CD14-positive monocyte (primary cell): Measurements from ENCODE around the gene HS3ST4. TPM values are rescaled to one million over a fixed set of nuclear protein-coding genes. Genes with fewer than 3 reads are reported as not detected.

Experiments
- DNase-seq, 3 donors: peaks; one replicate each; pipeline ENCODE4 v3.0.0-alpha.2; 2011 to 2022
- H2AFZ ChIP-seq: 2 replicates; pipeline ENCODE4 v1.6.0; 2012; ENCODE audit warnings: mild to moderate bottlenecking, low read depth, low read length, inconsistent platforms; ENCODE audit not compliant: insufficient read depth, poor library complexity, severe bottlenecking
- H3K27ac ChIP-seq, 2 donors: 1 replicate in 1 of 2; 2 replicates in 1 of 2; pipeline ENCODE4 v1.5.1; 2012 to 2013; ENCODE audit warnings: low read length in 2 of 2, control low read depth in 1 of 2, inconsistent platforms in 1 of 2, low read depth in 1 of 2, mild to moderate bottlenecking in 1 of 2
- H3K27me3 ChIP-seq, 2 donors: one replicate each; pipeline versions ENCODE4 v1.6.0 to v1.6.1; 2011 to 2013; ENCODE audit warnings: low read length in 2 of 2; ENCODE audit not compliant: control insufficient read depth in 2 of 2, insufficient read depth in 2 of 2
- H3K36me3 ChIP-seq, 2 donors: replicated peaks in 1 of 2; 1 replicate in 1 of 2; 2 replicates in 1 of 2; pipeline versions ENCODE4 v1.5.1 to v1.6.1; 2012 to 2013; ENCODE audit warnings: low read length in 2 of 2, control low read depth in 1 of 2, inconsistent platforms in 1 of 2, mild to moderate bottlenecking in 1 of 2; ENCODE audit not compliant: insufficient read depth in 2 of 2, control insufficient read depth in 1 of 2
- H3K4me1 ChIP-seq, 2 donors: 1 replicate in 1 of 2; 2 replicates in 1 of 2; pipeline versions ENCODE4 v1.5.1 to v1.6.1; 2012 to 2013; ENCODE audit warnings: low read length in 2 of 2, control low read depth in 1 of 2, inconsistent platforms in 1 of 2, mild to moderate bottlenecking in 1 of 2, moderate library complexity in 1 of 2; ENCODE audit not compliant: insufficient read depth in 2 of 2, control insufficient read depth in 1 of 2
- H3K4me2 ChIP-seq: replicated peaks from 2 replicates; pipeline ENCODE3; 2012; ENCODE audit warnings: low read length, moderate library complexity, mild to moderate bottlenecking; ENCODE audit not compliant: poor library complexity, severe bottlenecking; ENCODE audit errors: extremely low read depth
- H3K4me3 ChIP-seq, 3 experiments: fragments of 200-600 bp in 1 of 3; sonication (generic) in 1 of 3; replicated peaks in 1 of 3; 1 replicate in 2 of 3; 2 replicates in 1 of 3; pipeline ENCODE4 v1.5.1; 2011 to 2013; ENCODE audit warnings: low read length in 3 of 3, mild to moderate bottlenecking in 3 of 3, control low read depth in 2 of 3, low read depth in 2 of 3, inconsistent platforms in 1 of 3, moderate library complexity in 1 of 3
- H3K79me2 ChIP-seq: 2 replicates; pipeline ENCODE4 v1.6.0; 2012; ENCODE audit warnings: mild to moderate bottlenecking, control low read depth, inconsistent platforms, low read length, moderate library complexity; ENCODE audit not compliant: insufficient read depth
- H3K9ac ChIP-seq: 2 replicates; pipeline ENCODE4 v1.6.0; 2017; ENCODE audit warnings: low read length, mild to moderate bottlenecking; ENCODE audit not compliant: insufficient read depth, poor library complexity, severe bottlenecking
- H3K9me3 ChIP-seq, 2 donors: replicated peaks in 1 of 2; 1 replicate in 1 of 2; 2 replicates in 1 of 2; pipeline versions ENCODE4 v1.5.1 to v1.6.1; 2012 to 2013; ENCODE audit warnings: low read length in 2 of 2, control low read depth in 1 of 2; ENCODE audit not compliant: control insufficient read depth in 1 of 2, insufficient read depth in 1 of 2
- H4K20me1 ChIP-seq: 2 replicates; pipeline ENCODE4 v1.6.0; 2012; ENCODE audit warnings: mild to moderate bottlenecking, low read length, control low read depth, moderate library complexity; ENCODE audit not compliant: insufficient read depth
- H3K27ac Mint-ChIP-seq, 7 donors: one replicate each; pipeline ENCODE4 v1.8.0; 2020; ENCODE audit warnings: mild to moderate bottlenecking in 7 of 7, mixed read lengths in 7 of 7, moderate library complexity in 6 of 7, inconsistent platforms in 2 of 7
- H3K27me3 Mint-ChIP-seq, 3 donors: one replicate each; pipeline ENCODE4 v1.8.0; 2021 to 2022; ENCODE audit warnings: low read depth in 3 of 3, mild to moderate bottlenecking in 3 of 3, mixed read lengths in 3 of 3, moderate library complexity in 3 of 3, inconsistent platforms in 1 of 3
- H3K36me3 Mint-ChIP-seq, 2 donors: one replicate each; pipeline ENCODE4 v1.8.0; 2020; ENCODE audit warnings: mixed read lengths in 2 of 2, inconsistent platforms in 1 of 2, mild to moderate bottlenecking in 1 of 2
- H3K4me1 Mint-ChIP-seq: one replicate; pipeline ENCODE4 v1.8.0; 2020; ENCODE audit warnings: mild to moderate bottlenecking, mixed read lengths
- H3K4me3 Mint-ChIP-seq, 2 donors: one replicate each; pipeline ENCODE4 v1.8.0; 2020; ENCODE audit warnings: mild to moderate bottlenecking in 2 of 2, mixed read lengths in 2 of 2, moderate library complexity in 1 of 2
- H3K9me3 Mint-ChIP-seq, 7 donors: one replicate each; pipeline ENCODE4 v1.8.0; 2020 to 2022; ENCODE audit warnings: mixed read lengths in 7 of 7, mild to moderate bottlenecking in 6 of 7, moderate library complexity in 6 of 7, inconsistent platforms in 2 of 7
- WGBS: methylation state at CpG from one replicate; pipeline ENCODE4 v1.1.5; 2013; ENCODE audit warnings: missing lambda C conversion rate; ENCODE audit not compliant: insufficient coverage; 5-methylcytosine and 5-hydroxymethylcytosine counted together
- intact Hi-C, 2 donors: fragments of 100-400 bp; cut with micrococcal nuclease; formaldehyde crosslinking; loops; one replicate each; pipeline versions ENCODE4 v1.15.0 to v1.15.1; 2023
- polyA plus RNA-seq, 3 donors: library from polyadenylated mRNA; depleted of rRNA in 1 of 3; unstranded in 2 of 3; stranded (reverse) in 1 of 3; fragments of 300-500 nt in 2 of 3; fragments of >200 nt in 1 of 3; fragmentation: Illumina TruSeq in 2 of 3; gene quantifications; 1 replicate in 2 of 3; 2 replicates in 1 of 3; pipeline ENCODE4 v1.2.3, GENCODE V29; 2012 to 2021
- TF ChIP-seq, protein P1 (sequence below): fragments of 200-600 bp; IDR thresholded peaks from one replicate; pipeline ENCODE4 v1.8.0; 2022; ENCODE audit warnings: antibody characterized with exemption, mild to moderate bottlenecking

The HS3ST4 gene
- polyA plus RNA-seq, 3 donors, result not detected

- WGBS, result no CpG with 5 or more reads among the region's 2 CpGs
- no peaks in the 10 kb centered on the region for H3K36me3 Mint-ChIP-seq
- no peaks in the 10 kb centered on the region for H3K79me2 ChIP-seq
- H3K9ac ChIP-seq, result no peak overlapping the region
- no peaks in the 10 kb centered on the region for H3K4me1 Mint-ChIP-seq
- no peak overlapping the region for H3K4me3 Mint-ChIP-seq
- no peak overlapping the region for H3K4me2 ChIP-seq
- no peak overlapping the region for H3K4me3 ChIP-seq
- H4K20me1 ChIP-seq, result no peaks in the 10 kb centered on the region
- TF ChIP-seq, protein P1, sequence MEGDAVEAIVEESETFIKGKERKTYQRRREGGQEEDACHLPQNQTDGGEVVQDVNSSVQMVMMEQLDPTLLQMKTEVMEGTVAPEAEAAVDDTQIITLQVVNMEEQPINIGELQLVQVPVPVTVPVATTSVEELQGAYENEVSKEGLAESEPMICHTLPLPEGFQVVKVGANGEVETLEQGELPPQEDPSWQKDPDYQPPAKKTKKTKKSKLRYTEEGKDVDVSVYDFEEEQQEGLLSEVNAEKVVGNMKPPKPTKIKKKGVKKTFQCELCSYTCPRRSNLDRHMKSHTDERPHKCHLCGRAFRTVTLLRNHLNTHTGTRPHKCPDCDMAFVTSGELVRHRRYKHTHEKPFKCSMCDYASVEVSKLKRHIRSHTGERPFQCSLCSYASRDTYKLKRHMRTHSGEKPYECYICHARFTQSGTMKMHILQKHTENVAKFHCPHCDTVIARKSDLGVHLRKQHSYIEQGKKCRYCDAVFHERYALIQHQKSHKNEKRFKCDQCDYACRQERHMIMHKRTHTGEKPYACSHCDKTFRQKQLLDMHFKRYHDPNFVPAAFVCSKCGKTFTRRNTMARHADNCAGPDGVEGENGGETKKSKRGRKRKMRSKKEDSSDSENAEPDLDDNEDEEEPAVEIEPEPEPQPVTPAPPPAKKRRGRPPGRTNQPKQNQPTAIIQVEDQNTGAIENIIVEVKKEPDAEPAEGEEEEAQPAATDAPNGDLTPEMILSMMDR, result no peak
- peaks cover 0 to 8% (median 3%) of the 10 kb centered on the region in 7 donors for H3K9me3 Mint-ChIP-seq
- H3K4me1 ChIP-seq, result no peaks in the 10 kb centered on the region
- intact Hi-C loops, result no loop called here
- no peak overlapping the region for H3K27ac ChIP-seq
- H2AFZ ChIP-seq, result no peak overlapping the region
- H3K27ac Mint-ChIP-seq, result no peak overlapping the region
- no peaks in the 10 kb centered on the region for H3K36me3 ChIP-seq
- H3K9me3 ChIP-seq, result no peaks in the 10 kb centered on the region
- DNase-seq, result no peak
- H3K27me3 Mint-ChIP-seq, result peaks cover 0 to 2% (median 0%) of the 10 kb centered on the region in 3 donors
- no peaks in the 10 kb centered on the region for H3K27me3 ChIP-seq
Observed at GRCh38 chr16:26051063-26051462, 359.3 kb downstream of the HS3ST4 start.

- TF ChIP-seq, protein P1, result no peak
- no peak overlapping the region for H3K27ac ChIP-seq
- no peaks in the 10 kb centered on the region for H4K20me1 ChIP-seq
- no peaks in the 10 kb centered on the region for H3K36me3 Mint-ChIP-seq
- intact Hi-C loops, result no loop called here
- H2AFZ ChIP-seq, result no peak overlapping the region
- no peak for DNase-seq
- H3K9me3 Mint-ChIP-seq, result peaks cover 0 to 14% (median 6%) of the 10 kb centered on the region in 7 donors
- no peaks in the 10 kb centered on the region for H3K79me2 ChIP-seq
- WGBS, result 100% methylated on average over 1 of the region's 3 CpGs
- no peaks in the 10 kb centered on the region for H3K36me3 ChIP-seq
- H3K4me2 ChIP-seq, result no peak overlapping the region
- H3K27me3 Mint-ChIP-seq, result peaks cover 0 to 2% (median 0%) of the 10 kb centered on the region in 3 donors
- H3K4me3 ChIP-seq, result no peak overlapping the region
- no peaks in the 10 kb centered on the region for H3K4me1 ChIP-seq
- no peaks in the 10 kb centered on the region for H3K4me1 Mint-ChIP-seq
- no peak overlapping the region for H3K9ac ChIP-seq
- peaks cover 4 to 10% of the 10 kb centered on the region in 2 donors for H3K9me3 ChIP-seq
- no peak overlapping the region for H3K4me3 Mint-ChIP-seq
- no peak overlapping the region for H3K27ac Mint-ChIP-seq
- H3K27me3 ChIP-seq, result no peaks in the 10 kb centered on the region
Observed at GRCh38 chr16:26053889-26054288, 362.1 kb downstream of the HS3ST4 start.
